Esophagus squamous epithelium (tissue), 5 donors: Measurements from ENCODE around the gene GALR2. TPM values are rescaled to one million over a fixed set of nuclear protein-coding genes. Genes with fewer than 3 reads are reported as not detected.

Source experiments
- DNase-seq: peaks from one replicate; lab custom pipeline; 2025; lab: John Stamatoyannopoulos, UW
- H3K27ac ChIP-seq, 4 donors: fragments of 200-600 bp; sonication (generic); one replicate each; pipeline ENCODE4 v1.5.1; 2016 to 2019; ENCODE audit warnings: mild to moderate bottlenecking in 1 of 4
- H3K27me3 ChIP-seq, 4 donors: fragments of 200-600 bp; sonication (generic); 1 replicate in 3 of 4; 2 replicates in 1 of 4; pipeline versions ENCODE4 v1.5.1 to v1.6.0; 2017 to 2021; ENCODE audit warnings: antibody characterized with exemption in 1 of 4
- H3K36me3 ChIP-seq, 3 donors: fragments of 200-600 bp; sonication (generic); one replicate each; pipeline ENCODE4 v1.5.1; 2016 to 2019
- H3K4me1 ChIP-seq, 3 donors: fragments of 200-600 bp; sonication (generic); one replicate each; pipeline ENCODE4 v1.5.1; 2017 to 2019
- H3K4me3 ChIP-seq, 4 donors: fragments of 200-600 bp; sonication (generic); 1 replicate in 3 of 4; 2 replicates in 1 of 4; pipeline ENCODE4 v1.5.1; 2016 to 2019; ENCODE audit warnings: mild to moderate bottlenecking in 2 of 4, moderate library complexity in 1 of 4
- H3K9me3 ChIP-seq, 3 donors: fragments of 200-600 bp; sonication (generic); one replicate each; pipeline ENCODE4 v1.5.1; 2016 to 2019
- POLR2A ChIP-seq, 4 donors: fragments of 450-650 bp; IDR thresholded peaks; one replicate each; pipeline ENCODE4 v1.6.1; 2017; ENCODE audit warnings: antibody characterized with exemption in 4 of 4, mild to moderate bottlenecking in 4 of 4, moderate library complexity in 3 of 4
- WGBS, 2 donors: methylation state at CpG; one replicate each; pipeline ENCODE4 v1.1.5; 2018; 5-methylcytosine and 5-hydroxymethylcytosine counted together
- intact Hi-C: fragments of 100-400 bp; cut with DNase I; formaldehyde crosslinking; loops from one replicate; pipeline ENCODE4 v1.15.0; 2022
- total RNA-seq, 4 donors: library from RNA; depleted of rRNA; stranded (reverse); fragments of >200 nt; gene quantifications; one replicate each; pipeline ENCODE4 v1.1.0, GENCODE V29; 2016
- TF ChIP-seq, protein P1 (sequence below), 6 experiments: fragments of 450-650 bp in 4 of 6; fragments of 200-600 bp in 2 of 6; sonication (generic) in 2 of 6; IDR thresholded peaks; one replicate each; pipeline ENCODE4 v1.5.1; 2016 to 2019; ENCODE audit warnings: antibody characterized with exemption in 6 of 6, mild to moderate bottlenecking in 4 of 6, moderate library complexity in 4 of 6
- donor health status: DM: yes; HTN: yes; CAD: no.

GALR2 gene
- total RNA-seq, 4 donors from 2014 or later, result 0.32 to 1.6 (median 0.44) TPM; not detected in 1

DNA sequence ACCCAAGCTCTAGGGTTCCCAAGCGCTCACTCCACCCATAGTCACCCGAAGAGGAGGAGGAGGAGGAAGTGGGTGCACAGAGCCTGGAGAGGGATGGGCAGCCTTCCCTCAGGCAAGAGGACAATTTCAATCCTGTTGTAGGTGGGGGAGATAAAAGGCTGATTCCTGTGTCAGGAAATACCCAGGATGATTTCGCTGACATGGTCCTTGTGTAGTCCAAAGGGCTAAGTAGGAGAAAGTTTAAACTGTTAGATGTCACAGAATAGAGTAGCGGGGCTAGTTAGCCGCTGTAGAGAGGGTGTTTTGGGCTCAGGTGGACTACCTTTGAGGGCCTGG lies 30.3 kb downstream of the GALR2 start:
- intact Hi-C loops, result no loop called here
- peaks cover 12 to 46% (median 15%) of the 10 kb centered on the region in 3 donors for H3K4me1 ChIP-seq
- WGBS, 2 donors, result 64 to 67% methylated on average over 3 to 5 of the region's 5 CpGs
- no peak for DNase-seq
- no peaks in the 10 kb centered on the region for H3K9me3 ChIP-seq
- TF ChIP-seq, protein P1, sequence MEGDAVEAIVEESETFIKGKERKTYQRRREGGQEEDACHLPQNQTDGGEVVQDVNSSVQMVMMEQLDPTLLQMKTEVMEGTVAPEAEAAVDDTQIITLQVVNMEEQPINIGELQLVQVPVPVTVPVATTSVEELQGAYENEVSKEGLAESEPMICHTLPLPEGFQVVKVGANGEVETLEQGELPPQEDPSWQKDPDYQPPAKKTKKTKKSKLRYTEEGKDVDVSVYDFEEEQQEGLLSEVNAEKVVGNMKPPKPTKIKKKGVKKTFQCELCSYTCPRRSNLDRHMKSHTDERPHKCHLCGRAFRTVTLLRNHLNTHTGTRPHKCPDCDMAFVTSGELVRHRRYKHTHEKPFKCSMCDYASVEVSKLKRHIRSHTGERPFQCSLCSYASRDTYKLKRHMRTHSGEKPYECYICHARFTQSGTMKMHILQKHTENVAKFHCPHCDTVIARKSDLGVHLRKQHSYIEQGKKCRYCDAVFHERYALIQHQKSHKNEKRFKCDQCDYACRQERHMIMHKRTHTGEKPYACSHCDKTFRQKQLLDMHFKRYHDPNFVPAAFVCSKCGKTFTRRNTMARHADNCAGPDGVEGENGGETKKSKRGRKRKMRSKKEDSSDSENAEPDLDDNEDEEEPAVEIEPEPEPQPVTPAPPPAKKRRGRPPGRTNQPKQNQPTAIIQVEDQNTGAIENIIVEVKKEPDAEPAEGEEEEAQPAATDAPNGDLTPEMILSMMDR (IDR thresholded peaks at IDR 0.05), result no peak
- TF ChIP-seq POLR2A (IDR thresholded peaks at IDR 0.05), result no peak
- no peak overlapping the region for H3K4me3 ChIP-seq
- no peak overlapping the region for H3K27ac ChIP-seq
- H3K36me3 ChIP-seq, result peaks cover 10 to 20% (median 13%) of the 10 kb centered on the region in 3 donors
- H3K27me3 ChIP-seq, result no peaks in the 10 kb centered on the region

DNA sequence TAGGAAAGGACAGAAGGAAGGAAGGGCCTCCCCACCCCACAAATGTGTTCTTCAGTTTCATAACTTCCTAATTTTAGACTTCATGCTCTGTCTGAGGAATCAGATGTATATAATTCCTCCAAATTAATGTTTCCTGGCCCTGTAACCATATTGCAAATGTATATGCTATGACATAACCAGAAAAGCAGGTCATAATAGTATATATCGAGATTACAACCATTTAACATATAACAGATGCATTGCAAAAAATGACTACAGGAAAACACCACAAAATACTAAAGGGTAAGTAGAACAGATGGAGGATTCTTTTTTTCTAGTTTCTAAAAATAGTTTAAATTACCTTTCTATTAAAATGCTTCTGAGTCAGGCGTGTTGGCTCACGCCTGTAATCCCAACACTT lies 32.1 kb downstream of the GALR2 start:
- peaks cover 12 to 42% (median 15%) of the 10 kb centered on the region in 3 donors for H3K4me1 ChIP-seq
- intact Hi-C loops, result no loop called here
- no peak for DNase-seq
- H3K27me3 ChIP-seq, result no peaks in the 10 kb centered on the region
- no peaks in the 10 kb centered on the region for H3K9me3 ChIP-seq
- H3K36me3 ChIP-seq, result peaks cover under 1 to 2% (median 1%) of the 10 kb centered on the region in 3 donors
- 42 to 59% methylated on average over 3 of the region's 3 CpGs for WGBS, 2 donors
- no peak for TF ChIP-seq POLR2A (IDR thresholded peaks at IDR 0.05)
- TF ChIP-seq, protein P1 (IDR thresholded peaks at IDR 0.05), result no peak
- no peak overlapping the region for H3K4me3 ChIP-seq
- H3K27ac ChIP-seq, result no peak overlapping the region

DNA sequence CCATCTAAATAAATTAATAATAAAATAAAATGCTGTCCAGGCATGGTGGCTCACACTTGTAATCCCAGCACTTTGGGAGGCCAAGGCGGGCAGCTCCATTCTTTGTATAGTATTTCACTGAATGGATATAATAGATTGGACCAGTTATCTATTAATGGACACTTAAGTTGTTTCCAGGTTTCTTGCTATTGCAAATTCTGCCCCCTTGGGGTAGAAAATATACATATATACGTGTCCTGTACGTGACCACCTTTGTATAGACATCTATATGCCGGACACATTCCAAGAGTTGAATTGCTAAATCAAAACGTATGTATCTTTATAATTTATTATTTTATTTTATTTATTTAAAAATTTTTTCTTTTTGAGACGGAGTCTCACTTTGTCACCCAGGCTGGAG lies 32.9 kb downstream of the GALR2 start:
- TF ChIP-seq, protein P1 (IDR thresholded peaks at IDR 0.05), result peak in 2 of 6 experiments; percentile 6 to 20
- TF ChIP-seq POLR2A (IDR thresholded peaks at IDR 0.05), result no peak
- Histone ChIP-seq H3K9me3 (no peaks in the 10 kb centered on the region), H3K4me3 (no peak overlapping the region), H3K4me1 (peaks cover 10 to 34% (median 10%) of the 10 kb centered on the region in 3 donors), H3K27ac (no peak overlapping the region), H3K36me3 (no peaks in the 10 kb centered on the region), H3K27me3 (no peaks in the 10 kb centered on the region)
- intact Hi-C loops, result no loop called here
- 69 to 75% methylated on average over 6 of the region's 6 CpGs for WGBS, 2 donors
- no peak for DNase-seq

DNA sequence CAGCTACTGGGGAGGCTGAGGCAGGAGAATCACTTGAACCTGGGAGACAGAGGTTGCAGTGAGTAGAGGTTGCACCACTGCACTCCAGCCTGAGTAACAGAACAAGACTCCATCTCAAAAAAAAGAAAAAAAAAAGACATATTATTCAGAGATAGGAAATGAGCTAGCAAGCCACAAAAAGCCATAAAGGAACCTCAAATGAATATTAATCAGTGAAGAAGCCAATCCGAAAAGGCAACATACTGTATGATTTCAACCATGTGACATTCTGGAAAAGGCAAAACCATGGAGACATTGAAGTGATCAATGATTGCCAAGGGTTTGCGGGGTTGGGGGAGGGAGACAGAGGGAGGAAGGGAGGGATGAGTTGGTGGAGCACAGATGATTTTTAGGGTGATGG lies 37.4 kb downstream of the GALR2 start:
- 77 to 85% methylated on average over 2 of the region's 2 CpGs for WGBS, 2 donors
- H3K4me3 ChIP-seq, result no peak overlapping the region
- peaks cover 0 to 2% (median 0%) of the 10 kb centered on the region in 3 donors for H3K4me1 ChIP-seq
- no peaks in the 10 kb centered on the region for H3K36me3 ChIP-seq
- no peak for TF ChIP-seq POLR2A (IDR thresholded peaks at IDR 0.05)
- TF ChIP-seq, protein P1 (IDR thresholded peaks at IDR 0.05), result no peak
- H3K27me3 ChIP-seq, result no peaks in the 10 kb centered on the region
- no peak overlapping the region for H3K27ac ChIP-seq
- H3K9me3 ChIP-seq, result no peaks in the 10 kb centered on the region
- no peak for DNase-seq
- intact Hi-C loops, result no loop called here

DNA sequence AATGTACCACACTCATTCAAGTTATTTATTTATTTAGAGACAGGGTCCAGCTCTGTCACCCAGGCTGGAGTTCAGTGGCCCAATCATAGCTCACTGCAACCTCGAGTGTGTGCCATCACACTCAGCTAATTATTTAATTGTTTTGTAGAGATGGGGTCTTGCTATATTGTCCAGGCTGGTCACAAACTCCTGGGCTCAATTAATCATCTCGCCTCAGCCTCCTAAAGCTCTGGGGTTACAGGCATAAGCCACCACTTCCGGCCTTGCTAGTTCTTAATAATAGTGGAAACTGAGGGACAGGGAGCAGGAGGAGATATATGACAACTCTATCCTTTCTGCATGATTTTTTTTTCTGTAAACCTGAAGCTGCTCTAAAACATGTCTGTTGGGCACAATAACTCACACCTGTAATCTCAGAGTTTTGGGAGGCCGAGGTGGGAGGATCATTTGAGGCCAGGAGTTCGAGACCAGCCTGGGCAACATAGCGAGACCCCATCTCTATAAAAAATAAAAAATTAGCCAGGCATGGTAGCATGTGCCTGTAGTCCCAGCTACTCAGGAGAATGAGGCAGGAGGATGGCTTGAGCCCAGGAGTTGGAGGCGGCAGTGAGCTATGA lies 40.7 kb downstream of the GALR2 start:
- intact Hi-C loops, result no loop called here
- WGBS, 2 donors, result 89 to 92% methylated on average over 4 to 7 of the region's 7 CpGs
- H3K9me3 ChIP-seq, result no peaks in the 10 kb centered on the region
- TF ChIP-seq, protein P1 (IDR thresholded peaks at IDR 0.05), result no peak
- TF ChIP-seq POLR2A (IDR thresholded peaks at IDR 0.05), result no peak
- no peak overlapping the region for H3K4me3 ChIP-seq
- DNase-seq, result no peak
- H3K36me3 ChIP-seq, result no peaks in the 10 kb centered on the region
- H3K4me1 ChIP-seq, result no peaks in the 10 kb centered on the region
- no peaks in the 10 kb centered on the region for H3K27me3 ChIP-seq
- no peak overlapping the region for H3K27ac ChIP-seq
